Endothelial cell of coronary artery (primary cell): ENCODE results near the gene SNTN. TPM values are rescaled to one million over a fixed set of nuclear protein-coding genes. Genes with fewer than 3 reads are reported as not detected.

Experiments used
- total RNA-seq: library from RNA; depleted of rRNA; stranded (reverse); fragments of >200 nt; gene quantifications from 2 replicates; pipeline ENCODE4 v1.2.3, GENCODE V29; 2014

The SNTN gene
- not detected in 2 replicates for total RNA-seq

GRCh38 chr3:63652066-63652725, at the start of gene SNTN:
TSS of gene SNTN (plus strand) at chr3:63652675. CDS start at chr3:63652688, 13 bp downstream.

Other genes with a start within 250 kb of the SNTN start
- gene C3orf49, start 166.6 kb downstream of the SNTN start, total RNA-seq: not detected in 2 replicates
- 36.1 and 44.2 TPM in 2 replicates for gene THOC7, start 211.1 kb downstream of the SNTN start, total RNA-seq
- gene ATXN7, start 211.2 kb downstream of the SNTN start, total RNA-seq: 6.8 and 13.2 TPM in 2 replicates